ENCODE data around the gene TMED3.
A peak's percentile ranks its signal among the peaks of the same experiment; 100 is the strongest.

The TMED3 gene

GRCh38 chr15:79310985-79311900, at the start of gene TMED3:
TMED3 (plus strand) TSS chr15:79311112; CDS start chr15:79311250, 138 bp downstream.
- peak; percentile 38 to 49 for DNase-seq

GRCh38 chr15:79261836-79262235, 49.1 kb upstream of the TMED3 start:
- DNase-seq = no peak

- no peak for DNase-seq
These were observed 45.7 kb upstream of the TMED3 start for GRCh38 chr15:79265167-79265566.

- DNase-seq = no peak
These were observed 44.8 kb upstream of the TMED3 start for GRCh38 chr15:79265987-79266579.

GRCh38 chr15:79282371-79283251, 28.3 kb upstream of the TMED3 start, which contains the start of gene ANKRD34C:
ANKRD34C (plus strand) TSS chr15:79282722; CDS start chr15:79293285, 10,563 bp downstream.
- DNase-seq = no peak

GRCh38 chr15:79283252-79284048, 27.5 kb upstream of the TMED3 start:
- no peak for DNase-seq

- DNase-seq = no peak
These were observed 20.2 kb upstream of the TMED3 start for GRCh38 chr15:79290642-79291275.

GRCh38 chr15:79292011-79292410, 18.9 kb upstream of the TMED3 start:
- no peak for DNase-seq

GRCh38 chr15:79294075-79294474, 16.8 kb upstream of the TMED3 start:
- DNase-seq = no peak

GRCh38 chr15:79296583-79296982, 14.3 kb upstream of the TMED3 start:
- no peak for DNase-seq

- DNase-seq = no peak
These were observed 11.6 kb upstream of the TMED3 start for GRCh38 chr15:79299126-79299840.

GRCh38 chr15:79299841-79300235, 11.1 kb upstream of the TMED3 start:
- no peak for DNase-seq

- DNase-seq = no peak
These were observed 3.7 kb upstream of the TMED3 start for GRCh38 chr15:79307251-79307650.

- DNase-seq = no peak
These were observed 2.0 kb upstream of the TMED3 start for GRCh38 chr15:79308874-79309273.

GRCh38 chr15:79310612-79310984, 314 bp upstream of the TMED3 start:
- DNase-seq = peak in 1 of 2 donors; percentile 20

GRCh38 chr15:79311901-79312553, 1.1 kb downstream of the TMED3 start:
- DNase-seq = no peak

- DNase-seq = no peak
These were observed 3.3 kb downstream of the TMED3 start for GRCh38 chr15:79314186-79314585.

GRCh38 chr15:79314811-79315210, 3.9 kb downstream of the TMED3 start:
- DNase-seq = no peak

- no peak for DNase-seq
These were observed 4.9 kb downstream of the TMED3 start for GRCh38 chr15:79315623-79316328.

- DNase-seq = no peak
These were observed 6.0 kb downstream of the TMED3 start for GRCh38 chr15:79316864-79317263.

All from bone marrow (tissue), 2 donors.